Stimulated activated CD4-positive, alpha-beta T cell treated with anti-CD3 and anti-CD28 coated beads, TNF-alpha, amount 100 ng/mL, for 4 hours (primary cell): Measurements from ENCODE around the gene RMC1.
A peak's percentile ranks its signal among the peaks of the same experiment; 100 is the strongest.
"Not testable (repeated sequence)": the region's sequence is repeated elsewhere in the genome, so short reads cannot be mapped to it uniquely, and the experiment has no call there.

Experiments
- DNase-seq, 3 experiments: peaks; one replicate each; pipeline ENCODE4 v3.0.0-alpha.2; 2020; ENCODE audit warnings: low read depth in 3 of 3

The RMC1 gene

GRCh38 chr18:23563377-23564043 lies 60.2 kb downstream of the RMC1 start:
- DNase-seq, result no peak

- no peak for DNase-seq
Measured at GRCh38 chr18:23565916-23566547, 62.7 kb downstream of the RMC1 start.

- DNase-seq, result no peak
Measured at GRCh38 chr18:23567671-23568070, 64.4 kb downstream of the RMC1 start.

- no peak for DNase-seq
Measured at GRCh38 chr18:23568281-23569138, 65.2 kb downstream of the RMC1 start.

- DNase-seq, result no peak
Measured at GRCh38 chr18:23569299-23570063, 66.2 kb downstream of the RMC1 start.

GRCh38 chr18:23570912-23571504 lies 67.7 kb downstream of the RMC1 start:
- DNase-seq, result no peak

- DNase-seq, result no peak
Measured at GRCh38 chr18:23572012-23572411, 68.7 kb downstream of the RMC1 start.

- DNase-seq, result no peak
Measured at GRCh38 chr18:23572570-23572969, 69.3 kb downstream of the RMC1 start.

- no peak for DNase-seq
Measured at GRCh38 chr18:23573020-23573419, 69.7 kb downstream of the RMC1 start.

GRCh38 chr18:23573626-23574431 lies 70.5 kb downstream of the RMC1 start:
- DNase-seq, result peak in 1 of 3 experiments; percentile 14

- no peak for DNase-seq
Measured at GRCh38 chr18:23574611-23575308, 71.4 kb downstream of the RMC1 start.

GRCh38 chr18:23575309-23575651 lies 72.0 kb downstream of the RMC1 start:
- DNase-seq, result no peak

- DNase-seq, result not testable (repeated sequence)
Measured at GRCh38 chr18:23577521-23577920, 74.2 kb downstream of the RMC1 start.

GRCh38 chr18:23578067-23578701 lies 74.9 kb downstream of the RMC1 start:
- no peak for DNase-seq

- no peak for DNase-seq
Measured at GRCh38 chr18:23578891-23579653, 75.8 kb downstream of the RMC1 start.

- no peak for DNase-seq
Measured at GRCh38 chr18:23580677-23581367, 77.5 kb downstream of the RMC1 start.
